Body of pancreas (tissue), 4 donors: ENCODE measurements around the gene SUSD4.

Source experiments
- CTCF ChIP-seq, 7 experiments: fragments of 450-650 bp in 4 of 7; fragments of 200-600 bp in 3 of 7; sonication (generic) in 3 of 7; IDR thresholded peaks; one replicate each; pipeline ENCODE4 v1.5.1; 2016 to 2019; ENCODE audit warnings: antibody characterized with exemption in 7 of 7
- POLR2A ChIP-seq, 3 donors: fragments of 450-650 bp; IDR thresholded peaks; one replicate each; pipeline ENCODE4 v1.6.1; 2016; ENCODE audit warnings: antibody characterized with exemption in 3 of 3, mild to moderate bottlenecking in 2 of 3

- no peak for TF ChIP-seq CTCF (IDR thresholded peaks at IDR 0.05)
- no peak for TF ChIP-seq POLR2A (IDR thresholded peaks at IDR 0.05)
Observed at GRCh38 chr1:223311826-223312225, 52.1 kb downstream of the SUSD4 start.
